Trophoblast cell (in vitro differentiated cells and primary cell): ENCODE data around the gene ROR1.
A peak's percentile ranks its signal among the peaks of the same experiment; 100 is the strongest.

Experiments used
- DNase-seq, 2 donors: peaks; one replicate each; pipeline ENCODE4 v3.0.0-alpha.2; 2016
- H2AFZ ChIP-seq: 2 replicates; pipeline ENCODE4 v1.6.1; 2013; ENCODE audit warnings: low read length, moderate library complexity, mild to moderate bottlenecking; ENCODE audit not compliant: insufficient read depth, poor library complexity
- H2AK5ac ChIP-seq: 2 replicates; pipeline ENCODE4 v1.6.1; 2013; ENCODE audit warnings: mild to moderate bottlenecking, low read length
- H2BK120ac ChIP-seq: 2 replicates; pipeline ENCODE4 v1.6.1; 2013; ENCODE audit warnings: low read length, mild to moderate bottlenecking, moderate library complexity; ENCODE audit not compliant: insufficient read depth, poor library complexity
- H2BK12ac ChIP-seq: 2 replicates; pipeline ENCODE4 v1.6.1; 2013; ENCODE audit warnings: mild to moderate bottlenecking, low read length, moderate library complexity
- H2BK5ac ChIP-seq: 2 replicates; pipeline ENCODE4 v1.6.1; 2013; ENCODE audit warnings: low read length, low read depth, moderate library complexity, mild to moderate bottlenecking; ENCODE audit not compliant: poor library complexity
- H3K14ac ChIP-seq: 2 replicates; pipeline ENCODE4 v1.6.1; 2013; ENCODE audit warnings: mild to moderate bottlenecking, low read length
- H3K18ac ChIP-seq: 2 replicates; pipeline ENCODE4 v1.6.1; 2013; ENCODE audit warnings: mild to moderate bottlenecking, low read length
- H3K23ac ChIP-seq: 2 replicates; pipeline ENCODE4 v1.6.1; 2013; ENCODE audit warnings: low read length
- H3K27ac ChIP-seq: 2 replicates; pipeline ENCODE4 v1.5.1; 2013; ENCODE audit warnings: low read depth, mild to moderate bottlenecking, inconsistent platforms, low read length, moderate library complexity
- H3K27me3 ChIP-seq: 2 replicates; pipeline ENCODE4 v1.6.1; 2013; ENCODE audit warnings: inconsistent platforms, mild to moderate bottlenecking, low read length, moderate library complexity; ENCODE audit not compliant: insufficient read depth
- H3K36me3 ChIP-seq, 2 experiments: 1 replicate in 1 of 2; 2 replicates in 1 of 2; pipeline ENCODE4 v1.6.1; 2013; ENCODE audit warnings: low read length in 2 of 2, mild to moderate bottlenecking in 2 of 2, moderate library complexity in 1 of 2; ENCODE audit not compliant: insufficient read depth in 2 of 2, control insufficient read depth in 1 of 2
- H3K4ac ChIP-seq: 2 replicates; pipeline ENCODE4 v1.6.1; 2013; ENCODE audit warnings: low read depth, mild to moderate bottlenecking, low read length, moderate library complexity
- H3K4me1 ChIP-seq, 2 experiments: 1 replicate in 1 of 2; 2 replicates in 1 of 2; pipeline ENCODE4 v1.6.1; 2013; ENCODE audit warnings: low read length in 2 of 2, mild to moderate bottlenecking in 2 of 2, moderate library complexity in 1 of 2; ENCODE audit not compliant: insufficient read depth in 2 of 2, control insufficient read depth in 1 of 2
- H3K4me2 ChIP-seq: 2 replicates; pipeline ENCODE4 v1.6.1; 2013; ENCODE audit warnings: inconsistent platforms, mild to moderate bottlenecking, low read length, moderate library complexity
- H3K4me3 ChIP-seq: 2 replicates; pipeline ENCODE4 v1.5.1; 2013; ENCODE audit warnings: mild to moderate bottlenecking, low read depth, low read length, inconsistent platforms
- H3K79me1 ChIP-seq: one replicate; pipeline ENCODE4 v1.6.1; 2013; ENCODE audit warnings: low read length
- H3K79me2 ChIP-seq: 2 replicates; pipeline ENCODE4 v1.6.1; 2013; ENCODE audit warnings: low read length, mild to moderate bottlenecking; ENCODE audit not compliant: control insufficient read depth, insufficient read depth, poor library complexity
- H3K9ac ChIP-seq: 2 replicates; pipeline ENCODE4 v1.6.1; 2013; ENCODE audit warnings: mild to moderate bottlenecking, low read length
- H3K9me3 ChIP-seq: 2 replicates; pipeline ENCODE4 v1.6.1; 2013; ENCODE audit warnings: low read depth, mild to moderate bottlenecking, control low read depth, inconsistent platforms, low read length; ENCODE audit not compliant: insufficient read depth
- H4K12ac ChIP-seq: 2 replicates; pipeline ENCODE4 v1.6.1; 2013; ENCODE audit warnings: low read depth, mild to moderate bottlenecking, low read length, moderate library complexity
- H4K8ac ChIP-seq: 2 replicates; pipeline ENCODE4 v1.6.1; 2013; ENCODE audit warnings: low read depth, mild to moderate bottlenecking, low read length, moderate library complexity
- H4K91ac ChIP-seq: one replicate; pipeline ENCODE4 v1.6.1; 2013; ENCODE audit warnings: low read depth, mild to moderate bottlenecking, low read length, moderate library complexity
- WGBS: extraction: QIAGEN DNeasy Blood & Tissue Kit; methylation state at CpG from one replicate; pipeline ENCODE4 v1.1.7; 2013; ENCODE audit warnings: missing lambda C conversion rate; ENCODE audit not compliant: insufficient read length, insufficient coverage; ENCODE audit errors: extremely low coverage; 5-methylcytosine and 5-hydroxymethylcytosine counted together

The ROR1 gene

GRCh38 chr1:63950023-63950422, 176.2 kb downstream of the ROR1 start:
- Histone ChIP-seq H3K27me3 (no peaks in the 10 kb centered on the region), H2AK5ac (no peak overlapping the region), H2AFZ (no peak overlapping the region), H3K4me2 (no peak overlapping the region), H3K18ac (no peak overlapping the region), H2BK120ac (no peak overlapping the region), H3K36me3 (peaks cover 2 to 5% of the 10 kb centered on the region in 2 experiments), H3K27ac (no peak overlapping the region), H4K91ac (no peak overlapping the region), H3K9ac (no peak overlapping the region), H2BK12ac (no peak overlapping the region), H3K4ac (no peak overlapping the region), H3K79me2 (no peaks in the 10 kb centered on the region), H3K14ac (no peak overlapping the region), H3K23ac (no peak overlapping the region), H3K79me1 (peaks cover 1% of the 10 kb centered on the region), H4K12ac (no peak overlapping the region), H4K8ac (no peak overlapping the region), H2BK5ac (no peak overlapping the region), H3K4me3 (no peak overlapping the region), H3K9me3 (peaks cover 2% of the 10 kb centered on the region), H3K4me1 (peaks cover 4 to 10% of the 10 kb centered on the region in 2 experiments)
- no peak for DNase-seq
- WGBS, result no CpG with 5 or more reads among the region's 3 CpGs

- peaks cover 5 to 9% of the 10 kb centered on the region in 2 experiments for H3K4me1 ChIP-seq
- no peak overlapping the region for H4K8ac ChIP-seq
- H2BK120ac ChIP-seq, result no peak overlapping the region
- no peak overlapping the region for H2BK5ac ChIP-seq
- no peak overlapping the region for H3K18ac ChIP-seq
- no peak overlapping the region for H2AK5ac ChIP-seq
- H3K23ac ChIP-seq, result no peak overlapping the region
- H3K27me3 ChIP-seq, result no peaks in the 10 kb centered on the region
- H2AFZ ChIP-seq, result no peak overlapping the region
- H4K91ac ChIP-seq, result no peak overlapping the region
- H3K4me3 ChIP-seq, result no peak overlapping the region
- peaks cover 2 to 5% of the 10 kb centered on the region in 2 experiments for H3K36me3 ChIP-seq
- WGBS, result no CpG with 5 or more reads among the region's 5 CpGs
- H3K9ac ChIP-seq, result no peak overlapping the region
- DNase-seq, result no peak
- no peak overlapping the region for H3K14ac ChIP-seq
- peaks cover 2% of the 10 kb centered on the region for H3K9me3 ChIP-seq
- no peak overlapping the region for H3K4me2 ChIP-seq
- no peak overlapping the region for H4K12ac ChIP-seq
- no peak overlapping the region for H3K27ac ChIP-seq
- H3K4ac ChIP-seq, result no peak overlapping the region
- H3K79me1 ChIP-seq, result peaks cover 1% of the 10 kb centered on the region
- H2BK12ac ChIP-seq, result no peak overlapping the region
- no peaks in the 10 kb centered on the region for H3K79me2 ChIP-seq
These were observed 177.5 kb downstream of the ROR1 start for GRCh38 chr1:63951059-63951946.

GRCh38 chr1:63954187-63954586, 180.4 kb downstream of the ROR1 start:
- no peak overlapping the region for H3K4ac ChIP-seq
- H2AFZ ChIP-seq, result no peak overlapping the region
- H3K79me2 ChIP-seq, result no peaks in the 10 kb centered on the region
- no peak overlapping the region for H2BK12ac ChIP-seq
- peaks cover 2 to 5% of the 10 kb centered on the region in 2 experiments for H3K36me3 ChIP-seq
- no peak overlapping the region for H2BK5ac ChIP-seq
- H4K8ac ChIP-seq, result no peak overlapping the region
- no peak for DNase-seq
- H3K9me3 ChIP-seq, result peaks cover 2% of the 10 kb centered on the region
- no peaks in the 10 kb centered on the region for H3K79me1 ChIP-seq
- no peak overlapping the region for H3K4me2 ChIP-seq
- H2BK120ac ChIP-seq, result no peak overlapping the region
- peaks cover 2 to 3% of the 10 kb centered on the region in 2 experiments for H3K4me1 ChIP-seq
- no CpG with 5 or more reads among the region's 1 CpG for WGBS
- no peaks in the 10 kb centered on the region for H3K27me3 ChIP-seq
- no peak overlapping the region for H3K18ac ChIP-seq
- no peak overlapping the region for H4K12ac ChIP-seq
- H3K23ac ChIP-seq, result no peak overlapping the region
- H3K14ac ChIP-seq, result no peak overlapping the region
- peak overlapping the region; percentile 4 for H3K9ac ChIP-seq
- H3K27ac ChIP-seq, result no peak overlapping the region
- no peak overlapping the region for H4K91ac ChIP-seq
- no peak overlapping the region for H2AK5ac ChIP-seq
- no peak overlapping the region for H3K4me3 ChIP-seq

GRCh38 chr1:63955370-63956145, 181.7 kb downstream of the ROR1 start:
- no peak overlapping the region for H2BK5ac ChIP-seq
- no peak overlapping the region for H4K91ac ChIP-seq
- no peaks in the 10 kb centered on the region for H3K27me3 ChIP-seq
- no peak overlapping the region for H2AK5ac ChIP-seq
- no peak overlapping the region for H3K9ac ChIP-seq
- WGBS, result no CpG with 5 or more reads among the region's 8 CpGs
- H3K23ac ChIP-seq, result no peak overlapping the region
- no peak overlapping the region for H3K27ac ChIP-seq
- H2BK12ac ChIP-seq, result no peak overlapping the region
- H3K79me1 ChIP-seq, result peaks cover 5% of the 10 kb centered on the region
- H3K14ac ChIP-seq, result no peak overlapping the region
- H3K18ac ChIP-seq, result no peak overlapping the region
- no peaks in the 10 kb centered on the region for H3K79me2 ChIP-seq
- no peak overlapping the region for H2BK120ac ChIP-seq
- H3K4me2 ChIP-seq, result no peak overlapping the region
- H3K9me3 ChIP-seq, result peaks cover 2% of the 10 kb centered on the region
- DNase-seq, result no peak
- H4K12ac ChIP-seq, result no peak overlapping the region
- H3K4me3 ChIP-seq, result no peak overlapping the region
- H2AFZ ChIP-seq, result no peak overlapping the region
- peaks cover 2 to 5% of the 10 kb centered on the region in 2 experiments for H3K36me3 ChIP-seq
- H4K8ac ChIP-seq, result no peak overlapping the region
- H3K4ac ChIP-seq, result no peak overlapping the region
- peaks cover 7 to 10% of the 10 kb centered on the region in 2 experiments for H3K4me1 ChIP-seq
